ENCODE data around the gene FHOD3.

The FHOD3 gene

GRCh38 chr18:36665952-36666351 lies 368.4 kb downstream of the FHOD3 start:
- TF ChIP-seq TCF12 (IDR thresholded peaks at IDR 0.05; ENCODE audit: low read depth) (no peak), EGR1 (IDR thresholded peaks at IDR 0.05) (no peak), EP300 (IDR thresholded peaks at IDR 0.05; ENCODE audit: borderline replicate concordance) (no peak), CEBPB (IDR thresholded peaks at IDR 0.05) (no peak), TAF1 (IDR thresholded peaks at IDR 0.05; ENCODE audit: low read depth) (no peak), REST (IDR thresholded peaks at IDR 0.05; ENCODE audit: low read depth) (no peak)
- TF ChIP-seq, protein P1, sequence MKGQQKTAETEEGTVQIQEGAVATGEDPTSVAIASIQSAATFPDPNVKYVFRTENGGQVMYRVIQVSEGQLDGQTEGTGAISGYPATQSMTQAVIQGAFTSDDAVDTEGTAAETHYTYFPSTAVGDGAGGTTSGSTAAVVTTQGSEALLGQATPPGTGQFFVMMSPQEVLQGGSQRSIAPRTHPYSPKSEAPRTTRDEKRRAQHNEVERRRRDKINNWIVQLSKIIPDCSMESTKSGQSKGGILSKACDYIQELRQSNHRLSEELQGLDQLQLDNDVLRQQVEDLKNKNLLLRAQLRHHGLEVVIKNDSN (IDR thresholded peaks at IDR 0.05): no peak

- TF ChIP-seq RAD21 (IDR thresholded peaks at IDR 0.05; ENCODE audit: low read depth) (no peak), EGR1 (IDR thresholded peaks at IDR 0.05) (no peak), NFIC (IDR thresholded peaks at IDR 0.05) (no peak), TEAD4 (IDR thresholded peaks at IDR 0.05) (no peak), REST (IDR thresholded peaks at IDR 0.05; ENCODE audit: low read depth) (no peak), FOXM1 (IDR thresholded peaks at IDR 0.05; ENCODE audit: borderline replicate concordance, low read depth) (no peak), CREB1 (IDR thresholded peaks at IDR 0.05; ENCODE audit: low read depth) (no peak)
- TF ChIP-seq, protein P1 (IDR thresholded peaks at IDR 0.05): no peak
- TF ChIP-seq, protein P2, sequence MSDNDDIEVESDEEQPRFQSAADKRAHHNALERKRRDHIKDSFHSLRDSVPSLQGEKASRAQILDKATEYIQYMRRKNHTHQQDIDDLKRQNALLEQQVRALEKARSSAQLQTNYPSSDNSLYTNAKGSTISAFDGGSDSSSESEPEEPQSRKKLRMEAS (IDR thresholded peaks at IDR 0.05): no peak
Measured at GRCh38 chr18:36667811-36668210, 370.3 kb downstream of the FHOD3 start.

DNA sequence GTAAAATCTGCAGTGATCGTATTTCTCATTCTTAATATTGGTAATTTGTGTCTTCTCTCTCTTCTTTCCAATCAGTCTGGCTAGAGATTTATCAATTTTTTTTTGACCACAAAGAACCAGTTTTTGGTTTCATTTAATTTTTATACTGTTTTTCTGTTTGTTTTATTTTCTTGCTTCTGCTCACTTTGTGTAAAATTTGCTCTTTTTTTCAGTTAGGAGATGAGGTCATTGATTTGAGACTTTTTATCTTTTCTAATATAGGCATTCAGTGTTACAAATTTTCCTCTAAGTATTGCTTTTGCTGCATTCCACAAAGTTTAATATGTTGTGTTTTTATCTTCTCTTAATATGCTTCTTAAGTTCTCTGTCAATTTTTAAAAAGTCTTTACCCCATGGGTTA lies 370.8 kb downstream of the FHOD3 start:
- no peak for TF ChIP-seq REST (IDR thresholded peaks at IDR 0.05; ENCODE audit: low read depth)
- no peak for TF ChIP-seq TAF1 (IDR thresholded peaks at IDR 0.05; ENCODE audit: low read depth)
- TF ChIP-seq, protein P2 (IDR thresholded peaks at IDR 0.05): no peak
- no peak for TF ChIP-seq ZBTB7A (IDR thresholded peaks at IDR 0.05; ENCODE audit: low read depth)
- no peak for TF ChIP-seq CREB1 (IDR thresholded peaks at IDR 0.05; ENCODE audit: low read depth)
- no peak for TF ChIP-seq EP300 (IDR thresholded peaks at IDR 0.05; ENCODE audit: borderline replicate concordance)
- TF ChIP-seq RAD21 (IDR thresholded peaks at IDR 0.05; ENCODE audit: low read depth): no peak
- TF ChIP-seq FOXM1 (IDR thresholded peaks at IDR 0.05; ENCODE audit: borderline replicate concordance, low read depth): no peak
- no peak for TF ChIP-seq TEAD4 (IDR thresholded peaks at IDR 0.05)
- no peak for TF ChIP-seq TCF12 (IDR thresholded peaks at IDR 0.05; ENCODE audit: low read depth)
- TF ChIP-seq, protein P1 (IDR thresholded peaks at IDR 0.05): no peak
- no peak for TF ChIP-seq YY1 (IDR thresholded peaks at IDR 0.05; ENCODE audit: low read depth)
- no peak for TF ChIP-seq NFIC (IDR thresholded peaks at IDR 0.05)
- TF ChIP-seq EGR1 (IDR thresholded peaks at IDR 0.05): no peak
- no peak for TF ChIP-seq CEBPB (IDR thresholded peaks at IDR 0.05)

DNA sequence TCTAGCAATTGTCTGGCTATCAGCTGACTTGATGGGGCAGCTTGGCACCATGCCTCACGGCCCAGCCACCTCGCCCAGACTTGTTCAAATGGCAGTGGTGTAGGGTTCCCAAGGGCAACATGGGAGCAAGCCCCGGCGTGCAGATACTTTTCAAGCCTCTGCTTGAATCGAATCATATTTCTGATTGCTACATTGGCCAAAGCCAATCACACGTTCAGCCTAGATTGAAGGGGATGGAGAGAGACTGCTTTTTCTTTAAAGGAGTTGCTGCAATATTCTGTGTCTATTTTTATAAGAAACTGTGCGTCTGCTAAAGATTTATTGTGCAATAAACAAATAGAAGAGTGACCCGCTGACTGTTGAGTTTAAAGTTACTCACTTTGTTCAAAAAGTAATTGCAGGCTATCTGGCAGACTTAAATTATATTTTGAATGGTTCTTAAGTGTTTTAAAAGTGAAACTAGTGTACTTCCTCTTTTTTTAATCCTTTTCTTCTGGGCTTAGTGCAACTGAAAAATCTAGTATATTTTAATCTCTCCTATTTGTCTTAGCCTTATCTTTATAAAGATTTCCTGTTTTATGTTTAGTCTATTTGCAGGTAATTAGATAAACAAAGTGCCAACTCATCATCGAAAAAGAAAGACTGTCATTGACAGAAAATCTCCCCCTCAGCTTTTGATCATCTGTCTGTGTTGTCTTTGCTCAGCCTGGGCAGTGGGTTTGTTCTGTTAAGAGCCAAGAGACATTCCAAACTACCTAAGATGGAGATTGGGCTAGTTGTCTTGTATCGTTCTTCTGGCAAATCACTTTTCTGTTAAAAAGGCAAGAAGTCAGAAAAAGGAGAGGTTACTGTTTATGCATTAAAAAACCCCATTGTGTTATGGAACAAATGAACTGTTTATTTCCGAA lies 375.2 kb downstream of the FHOD3 start:
- TF ChIP-seq YY1 (IDR thresholded peaks at IDR 0.05; ENCODE audit: low read depth) (no peak), NFIC (IDR thresholded peaks at IDR 0.05) (no peak), TCF12 (IDR thresholded peaks at IDR 0.05; ENCODE audit: low read depth) (no peak), TAF1 (IDR thresholded peaks at IDR 0.05; ENCODE audit: low read depth) (no peak), CREB1 (IDR thresholded peaks at IDR 0.05; ENCODE audit: low read depth) (no peak), CEBPB (IDR thresholded peaks at IDR 0.05) (no peak), REST (IDR thresholded peaks at IDR 0.05; ENCODE audit: low read depth) (no peak), FOXM1 (IDR thresholded peaks at IDR 0.05; ENCODE audit: borderline replicate concordance, low read depth) (no peak), ZBTB7A (IDR thresholded peaks at IDR 0.05; ENCODE audit: low read depth) (no peak), TEAD4 (IDR thresholded peaks at IDR 0.05) (no peak), EGR1 (IDR thresholded peaks at IDR 0.05) (no peak), EP300 (IDR thresholded peaks at IDR 0.05; ENCODE audit: borderline replicate concordance) (no peak), RAD21 (IDR thresholded peaks at IDR 0.05; ENCODE audit: low read depth) (no peak)
- TF ChIP-seq, protein P1 (IDR thresholded peaks at IDR 0.05): no peak
- TF ChIP-seq, protein P2 (IDR thresholded peaks at IDR 0.05): no peak

Data from Ishikawa (cell line).